AG09309 (cell line): ENCODE results near the gene DMAC2.
A peak's percentile ranks its signal among the peaks of the same experiment; 100 is the strongest.

Source experiments
- DNase-seq: peaks from one replicate; pipeline ENCODE4 v3.0.0-alpha.2; 2010; ENCODE audit warnings: low read depth
- H3K4me3 ChIP-seq: 2 replicates; pipeline ENCODE4 v1.5.1; 2011; ENCODE audit warnings: mild to moderate bottlenecking, low read depth, low read length, moderate library complexity; ENCODE audit not compliant: control insufficient read depth
- TF ChIP-seq, protein P1 (sequence below): IDR thresholded peaks from 2 replicates; pipeline ENCODE4 v1.5.1; 2011; ENCODE audit warnings: mild to moderate bottlenecking, low read depth, low read length, inconsistent platforms; ENCODE audit not compliant: insufficient read depth, control insufficient read depth; ENCODE audit errors: missing control alignments

DMAC2 gene

DNA sequence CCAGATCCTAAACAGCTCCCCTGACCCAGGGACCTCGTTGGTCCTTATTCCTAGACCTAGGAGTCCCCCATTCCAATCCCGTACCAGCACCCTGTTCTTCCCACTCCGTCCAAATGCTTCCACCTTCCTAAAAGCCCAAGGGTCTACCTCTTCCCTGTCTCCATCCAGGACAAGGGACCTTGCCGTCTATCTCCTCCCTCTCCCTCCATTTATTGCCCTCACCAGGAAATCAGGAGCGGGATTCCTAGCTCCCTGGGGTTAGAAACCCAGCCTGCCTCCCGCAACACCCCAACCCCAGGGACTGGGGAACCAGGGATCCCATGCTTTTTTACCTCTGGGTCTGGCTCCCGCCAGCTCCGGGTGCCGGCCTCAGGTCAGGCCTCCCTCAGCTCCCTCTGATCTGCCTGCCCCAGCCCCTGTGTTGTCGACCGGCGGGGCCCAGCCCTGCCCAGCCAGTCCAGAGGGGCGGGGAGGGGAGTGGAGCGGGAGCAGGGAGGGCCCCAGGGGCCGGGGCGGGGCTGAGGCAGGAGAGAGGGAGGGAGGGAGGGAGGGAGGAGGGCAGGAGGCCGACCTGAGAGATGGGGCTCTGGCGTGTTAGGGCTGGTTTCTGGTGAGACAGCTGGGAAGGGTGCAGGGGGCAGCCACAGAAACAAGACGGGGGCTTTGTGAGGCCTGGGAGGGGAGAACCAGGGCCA is 12.6 kb downstream of the DMAC2 start, which contains the start of gene B3GNT8:
Gene B3GNT8, minus strand, starts transcription at position 423 of the 695 bp plus-strand sequence. CDS start 596 bp downstream, outside the sequence.
- DNase-seq: no peak
- TF ChIP-seq, protein P1, sequence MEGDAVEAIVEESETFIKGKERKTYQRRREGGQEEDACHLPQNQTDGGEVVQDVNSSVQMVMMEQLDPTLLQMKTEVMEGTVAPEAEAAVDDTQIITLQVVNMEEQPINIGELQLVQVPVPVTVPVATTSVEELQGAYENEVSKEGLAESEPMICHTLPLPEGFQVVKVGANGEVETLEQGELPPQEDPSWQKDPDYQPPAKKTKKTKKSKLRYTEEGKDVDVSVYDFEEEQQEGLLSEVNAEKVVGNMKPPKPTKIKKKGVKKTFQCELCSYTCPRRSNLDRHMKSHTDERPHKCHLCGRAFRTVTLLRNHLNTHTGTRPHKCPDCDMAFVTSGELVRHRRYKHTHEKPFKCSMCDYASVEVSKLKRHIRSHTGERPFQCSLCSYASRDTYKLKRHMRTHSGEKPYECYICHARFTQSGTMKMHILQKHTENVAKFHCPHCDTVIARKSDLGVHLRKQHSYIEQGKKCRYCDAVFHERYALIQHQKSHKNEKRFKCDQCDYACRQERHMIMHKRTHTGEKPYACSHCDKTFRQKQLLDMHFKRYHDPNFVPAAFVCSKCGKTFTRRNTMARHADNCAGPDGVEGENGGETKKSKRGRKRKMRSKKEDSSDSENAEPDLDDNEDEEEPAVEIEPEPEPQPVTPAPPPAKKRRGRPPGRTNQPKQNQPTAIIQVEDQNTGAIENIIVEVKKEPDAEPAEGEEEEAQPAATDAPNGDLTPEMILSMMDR: no peak
- H3K4me3 ChIP-seq: peak within 1 kb of the TSS; percentile 52

DNA sequence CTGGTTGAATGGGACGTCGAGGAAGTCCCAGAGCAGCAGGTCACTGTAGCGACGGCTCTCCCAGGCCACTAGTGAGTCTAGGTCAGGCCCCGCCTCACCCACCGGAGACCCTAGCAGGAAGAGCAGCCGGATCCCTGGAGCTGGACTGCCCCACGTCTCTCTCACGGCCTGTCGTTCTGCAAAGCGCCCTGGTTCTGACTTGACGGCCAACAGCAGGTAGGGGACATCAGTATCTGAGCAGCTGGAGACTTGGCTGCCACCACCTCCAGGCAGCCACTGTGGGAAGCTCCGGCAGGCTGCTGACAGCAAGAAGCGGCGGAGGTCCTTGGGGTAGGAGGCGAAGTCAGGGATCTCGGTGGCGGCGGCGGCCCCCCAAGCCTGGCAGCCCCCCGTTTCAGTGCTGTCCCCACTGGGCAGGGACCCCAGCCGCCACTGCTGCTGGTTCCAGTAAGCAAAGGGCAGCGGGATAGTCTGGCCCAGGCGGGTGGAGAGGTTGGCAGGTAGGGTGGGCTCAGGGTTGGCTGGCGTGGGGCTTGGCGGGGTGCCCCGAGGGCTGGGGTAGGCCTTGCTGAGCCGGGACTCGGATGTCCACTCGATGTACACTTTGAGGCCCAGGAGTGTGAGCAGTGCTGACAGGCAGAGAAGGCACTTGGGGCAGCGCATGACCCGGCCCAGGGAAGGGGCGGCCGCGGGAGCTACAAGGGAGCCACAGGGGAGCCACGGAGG is 13.4 kb downstream of the DMAC2 start:
- DNase-seq: no peak
- TF ChIP-seq, protein P1: no peak
- peak overlapping the region; percentile 52 for H3K4me3 ChIP-seq

DNA sequence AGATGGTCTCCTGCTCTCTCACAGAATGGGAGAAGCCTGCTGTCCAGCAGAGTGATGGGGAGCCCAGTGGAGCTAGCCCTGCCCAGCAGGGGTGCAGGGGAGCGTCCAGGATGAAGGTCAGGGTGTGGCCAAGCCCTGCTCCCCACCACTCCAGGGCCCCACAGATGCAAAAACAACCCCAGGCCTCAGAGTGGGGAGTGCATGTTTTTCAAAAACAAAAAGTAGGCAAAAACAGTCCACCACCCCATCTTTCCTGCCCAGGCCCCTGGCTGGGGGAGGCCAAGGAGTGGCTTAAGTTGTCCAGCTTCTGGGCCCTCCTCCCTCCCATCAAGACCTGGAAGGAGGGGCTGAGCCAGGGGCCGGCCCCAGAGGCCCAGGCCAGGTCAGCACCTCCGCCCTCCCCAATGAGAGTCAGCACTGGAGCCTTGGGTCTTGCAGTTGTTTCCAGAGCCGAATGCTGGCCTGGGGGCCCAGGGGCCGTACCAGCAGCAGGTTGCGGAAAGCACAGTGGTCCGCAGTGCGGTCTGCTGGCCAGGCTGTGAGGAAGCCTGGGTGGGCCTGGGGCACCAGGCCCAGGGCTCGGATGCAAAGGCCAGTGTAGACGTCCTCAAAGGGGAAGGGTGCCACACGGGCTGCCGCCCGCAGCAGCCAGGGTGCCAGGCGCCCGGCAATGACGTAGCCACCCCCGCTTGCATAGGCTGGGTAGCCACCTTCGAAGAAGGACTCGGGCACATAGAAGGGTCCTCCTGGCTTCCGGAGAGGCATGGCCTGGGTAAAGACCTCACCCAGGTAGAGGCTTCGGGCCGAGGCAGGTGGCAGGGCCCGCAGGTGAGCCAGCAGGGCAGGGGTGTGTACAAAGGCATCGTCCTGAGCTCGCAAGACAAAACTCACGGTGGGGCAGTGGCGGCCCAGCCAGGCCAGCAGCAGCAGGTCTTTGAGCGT is 14.3 kb downstream of the DMAC2 start:
- no peak for DNase-seq
- TF ChIP-seq, protein P1: no peak
- no peak overlapping the region for H3K4me3 ChIP-seq

DNA sequence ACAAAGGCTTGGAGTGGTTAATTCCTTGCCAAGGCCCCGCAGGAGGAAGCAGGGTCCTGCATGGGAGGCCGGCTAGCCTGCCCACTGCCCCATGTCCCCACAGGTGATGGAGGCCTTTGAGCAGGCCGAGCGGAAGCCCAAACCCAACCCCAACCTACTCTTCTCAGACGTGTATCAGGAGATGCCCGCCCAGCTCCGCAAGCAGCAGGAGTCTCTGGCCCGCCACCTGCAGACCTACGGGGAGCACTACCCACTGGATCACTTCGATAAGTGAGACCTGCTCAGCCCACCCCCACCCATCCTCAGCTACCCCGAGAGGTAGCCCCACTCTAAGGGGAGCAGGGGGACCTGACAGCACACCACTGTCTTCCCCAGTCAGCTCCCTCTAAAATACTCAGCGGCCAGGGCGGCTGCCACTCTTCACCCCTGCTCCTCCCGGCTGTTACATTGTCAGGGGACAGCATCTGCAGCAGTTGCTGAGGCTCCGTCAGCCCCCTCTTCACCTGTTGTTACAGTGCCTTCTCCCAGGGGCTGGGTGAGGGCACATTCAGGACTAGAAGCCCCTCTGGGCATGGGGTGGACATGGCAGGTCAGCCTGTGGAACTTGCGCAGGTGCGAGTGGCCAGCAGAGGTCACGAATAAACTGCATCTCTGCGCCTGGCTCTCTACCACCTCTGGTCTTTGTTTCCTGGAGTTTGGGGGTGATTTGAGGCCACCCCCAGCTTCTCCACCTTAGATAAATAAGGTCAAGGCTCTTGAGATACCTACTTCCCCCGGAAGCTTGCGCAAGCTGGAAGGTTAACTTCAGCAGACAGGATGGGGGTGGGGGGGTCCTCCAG is 15.2 kb downstream of the DMAC2 start:
- TF ChIP-seq, protein P1: no peak
- DNase-seq: no peak
- no peak overlapping the region for H3K4me3 ChIP-seq

DNA sequence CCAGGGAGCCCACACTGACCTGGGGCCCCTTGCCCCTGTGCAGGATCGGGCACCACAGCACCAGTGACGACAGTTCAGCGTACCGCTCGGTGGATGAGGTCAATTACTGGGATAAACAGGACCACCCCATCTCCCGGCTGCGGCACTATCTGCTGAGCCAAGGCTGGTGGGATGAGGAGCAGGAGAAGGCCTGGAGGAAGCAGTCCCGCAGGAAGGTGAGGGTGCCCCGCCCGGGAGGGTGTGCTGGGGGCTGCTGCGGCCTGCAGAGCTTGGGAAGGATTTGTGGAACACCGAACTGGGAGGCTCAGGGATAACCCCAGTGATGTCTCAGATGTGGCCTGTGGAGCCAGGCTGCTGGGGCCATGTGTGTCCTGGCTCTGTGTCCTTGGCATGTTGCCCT is 16.8 kb downstream of the DMAC2 start:
- DNase-seq: no peak
- no peak overlapping the region for H3K4me3 ChIP-seq
- TF ChIP-seq, protein P1: no peak
